Activated naive CD8-positive, alpha-beta T cell treated with anti-CD3 and anti-CD28 coated beads, Interleukin-2, amount 50 U/mL, for 16 hours (primary cell): Measurements from ENCODE around the gene CYTH4.
"Not testable (repeated sequence)": the region's sequence is repeated elsewhere in the genome, so short reads cannot be mapped to it uniquely, and the experiment has no call there.

Source experiments
- DNase-seq: peaks from one replicate; pipeline ENCODE4 v3.0.0-alpha.2; 2020; ENCODE audit warnings: low read depth, low spot score

Gene CYTH4

GRCh38 chr22:37328538-37329237, 46.4 kb downstream of the CYTH4 start:
- not testable (repeated sequence) for DNase-seq

- DNase-seq = no peak
These were observed 47.2 kb downstream of the CYTH4 start for GRCh38 chr22:37329238-37330140.

GRCh38 chr22:37330200-37331033, 48.1 kb downstream of the CYTH4 start:
- no peak for DNase-seq

- DNase-seq = no peak
These were observed 48.7 kb downstream of the CYTH4 start for GRCh38 chr22:37331034-37331428.

GRCh38 chr22:37331856-37332536, 49.7 kb downstream of the CYTH4 start:
- DNase-seq = no peak

- DNase-seq = no peak
These were observed 51.6 kb downstream of the CYTH4 start for GRCh38 chr22:37333724-37334460.

GRCh38 chr22:37334461-37334858, 52.2 kb downstream of the CYTH4 start:
- DNase-seq = no peak

GRCh38 chr22:37334859-37335805, 52.8 kb downstream of the CYTH4 start:
- DNase-seq = no peak

GRCh38 chr22:37335806-37336199, 53.5 kb downstream of the CYTH4 start:
- no peak for DNase-seq

GRCh38 chr22:37336579-37336978, 54.3 kb downstream of the CYTH4 start:
- no peak for DNase-seq

- no peak for DNase-seq
These were observed 55.1 kb downstream of the CYTH4 start for GRCh38 chr22:37337204-37337943.

GRCh38 chr22:37338539-37339246, 56.4 kb downstream of the CYTH4 start:
- no peak for DNase-seq

- no peak for DNase-seq
These were observed 58.3 kb downstream of the CYTH4 start for GRCh38 chr22:37340331-37341262.

GRCh38 chr22:37342065-37342464, 59.8 kb downstream of the CYTH4 start:
- no peak for DNase-seq

- DNase-seq = no peak
These were observed 61.0 kb downstream of the CYTH4 start for GRCh38 chr22:37343348-37343747.

GRCh38 chr22:37343863-37344734, 61.8 kb downstream of the CYTH4 start:
- DNase-seq = no peak
